ENCODE results near the gene CLDN1.
A peak's percentile ranks its signal among the peaks of the same experiment; 100 is the strongest.
"Not testable (repeated sequence)": the region's sequence is repeated elsewhere in the genome, so short reads cannot be mapped to it uniquely, and the experiment has no call there.

The CLDN1 gene

DNA sequence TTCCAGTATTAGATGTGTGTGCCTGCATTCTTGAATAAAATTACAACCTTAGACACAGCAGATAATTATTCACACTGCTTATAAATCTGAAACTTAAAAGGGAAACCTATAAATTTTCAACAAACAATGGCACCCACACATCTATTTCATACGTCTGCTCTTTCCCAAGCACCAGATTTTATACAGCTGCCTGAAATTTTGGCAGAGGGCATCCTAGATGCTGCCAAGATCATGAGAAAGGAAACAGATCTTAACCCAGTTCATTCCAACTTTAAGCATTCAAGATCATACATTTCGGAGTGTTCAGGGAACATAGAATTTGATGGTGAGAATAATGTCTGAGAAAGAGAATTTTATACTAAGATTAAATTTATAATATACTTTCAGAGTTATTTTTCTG, 53.1 kb downstream of the CLDN1 start:
- H3K4me3 ChIP-seq (replicated peaks; ENCODE audit: low read depth, low read length): no peak overlapping the region
- TF ChIP-seq, protein P1, sequence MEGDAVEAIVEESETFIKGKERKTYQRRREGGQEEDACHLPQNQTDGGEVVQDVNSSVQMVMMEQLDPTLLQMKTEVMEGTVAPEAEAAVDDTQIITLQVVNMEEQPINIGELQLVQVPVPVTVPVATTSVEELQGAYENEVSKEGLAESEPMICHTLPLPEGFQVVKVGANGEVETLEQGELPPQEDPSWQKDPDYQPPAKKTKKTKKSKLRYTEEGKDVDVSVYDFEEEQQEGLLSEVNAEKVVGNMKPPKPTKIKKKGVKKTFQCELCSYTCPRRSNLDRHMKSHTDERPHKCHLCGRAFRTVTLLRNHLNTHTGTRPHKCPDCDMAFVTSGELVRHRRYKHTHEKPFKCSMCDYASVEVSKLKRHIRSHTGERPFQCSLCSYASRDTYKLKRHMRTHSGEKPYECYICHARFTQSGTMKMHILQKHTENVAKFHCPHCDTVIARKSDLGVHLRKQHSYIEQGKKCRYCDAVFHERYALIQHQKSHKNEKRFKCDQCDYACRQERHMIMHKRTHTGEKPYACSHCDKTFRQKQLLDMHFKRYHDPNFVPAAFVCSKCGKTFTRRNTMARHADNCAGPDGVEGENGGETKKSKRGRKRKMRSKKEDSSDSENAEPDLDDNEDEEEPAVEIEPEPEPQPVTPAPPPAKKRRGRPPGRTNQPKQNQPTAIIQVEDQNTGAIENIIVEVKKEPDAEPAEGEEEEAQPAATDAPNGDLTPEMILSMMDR (IDR thresholded peaks at IDR 0.05; ENCODE audit: low read length, missing control alignments): no peak
- DNase-seq (ENCODE audit: low read depth): peak; percentile 71

DNA sequence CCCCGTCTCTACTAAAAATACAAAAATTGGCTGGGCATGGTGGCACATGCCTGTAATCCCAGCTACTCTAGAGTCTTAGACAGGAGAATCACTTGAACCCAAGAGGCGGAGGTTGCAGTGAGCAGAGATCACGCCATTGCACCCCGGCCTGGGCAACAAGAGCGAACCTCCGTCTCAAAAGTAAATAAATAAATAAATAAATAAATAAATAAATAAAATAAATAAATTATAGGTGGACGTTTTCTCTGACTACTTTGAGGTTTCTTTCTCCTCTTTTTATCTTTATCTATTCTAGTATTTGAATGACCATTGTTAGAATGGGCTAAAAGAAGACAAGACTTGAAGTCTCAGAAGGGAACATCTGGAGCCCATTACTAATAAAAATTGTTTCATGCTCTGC, 54.8 kb downstream of the CLDN1 start:
- not testable (repeated sequence) for DNase-seq (ENCODE audit: low read depth); H3K4me3 ChIP-seq (replicated peaks; ENCODE audit: low read depth, low read length)

DNA sequence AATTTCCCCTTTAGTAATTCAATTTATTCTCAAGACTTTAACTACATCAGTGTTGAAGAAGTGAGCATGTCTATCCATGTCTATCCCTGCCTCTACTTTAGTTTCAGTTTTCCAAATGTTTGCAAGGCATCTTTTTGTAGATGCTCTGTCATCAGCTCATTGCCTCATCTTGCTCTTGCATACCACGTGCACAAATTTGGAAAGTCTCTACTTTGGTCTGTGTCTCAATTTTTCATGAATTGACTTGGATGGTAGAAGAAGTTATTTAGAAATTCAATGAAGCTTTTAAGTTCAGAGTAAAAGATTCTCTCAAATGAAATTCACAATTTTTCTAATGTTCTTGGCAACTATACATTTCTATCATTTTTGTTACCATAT, 55.3 kb downstream of the CLDN1 start:
- peak; percentile 29 for DNase-seq (ENCODE audit: low read depth)
- TF ChIP-seq, protein P1 (IDR thresholded peaks at IDR 0.05; ENCODE audit: low read length, missing control alignments): no peak
- no peak overlapping the region for H3K4me3 ChIP-seq (replicated peaks; ENCODE audit: low read depth, low read length)

DNA sequence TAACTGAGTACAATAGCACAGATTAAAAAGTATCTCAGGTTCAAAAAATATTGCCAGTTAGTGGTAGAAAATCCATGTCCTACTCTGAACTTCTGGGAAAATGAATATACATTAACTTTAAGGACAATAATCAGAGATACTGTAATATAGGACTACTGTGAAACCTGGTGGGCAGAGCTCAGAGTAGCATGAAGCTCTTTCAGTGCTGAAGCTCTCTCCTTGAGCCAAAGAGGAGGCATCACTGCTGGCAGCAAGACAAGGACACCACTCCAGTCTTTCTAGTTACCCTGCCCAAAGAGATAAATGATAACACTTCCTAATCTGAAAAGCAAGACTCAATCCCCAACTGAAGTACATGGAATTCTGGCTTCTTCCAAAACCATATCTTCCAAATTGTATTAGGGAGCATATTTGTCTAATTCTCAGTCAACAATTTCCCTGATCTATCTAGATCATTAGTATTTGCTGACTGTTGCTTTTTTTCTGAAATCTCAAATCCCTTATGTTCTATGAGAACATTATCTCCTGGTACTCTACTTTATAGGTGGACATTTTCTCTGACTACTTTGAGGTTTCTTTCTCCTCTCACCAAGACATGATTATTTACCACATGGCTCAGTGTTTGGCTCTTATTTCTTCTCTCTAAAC, 55.9 kb downstream of the CLDN1 start:
- no peak overlapping the region for H3K4me3 ChIP-seq (replicated peaks; ENCODE audit: low read depth, low read length)
- no peak for DNase-seq (ENCODE audit: low read depth)
- TF ChIP-seq, protein P1 (IDR thresholded peaks at IDR 0.05; ENCODE audit: low read length, missing control alignments): no peak

DNA sequence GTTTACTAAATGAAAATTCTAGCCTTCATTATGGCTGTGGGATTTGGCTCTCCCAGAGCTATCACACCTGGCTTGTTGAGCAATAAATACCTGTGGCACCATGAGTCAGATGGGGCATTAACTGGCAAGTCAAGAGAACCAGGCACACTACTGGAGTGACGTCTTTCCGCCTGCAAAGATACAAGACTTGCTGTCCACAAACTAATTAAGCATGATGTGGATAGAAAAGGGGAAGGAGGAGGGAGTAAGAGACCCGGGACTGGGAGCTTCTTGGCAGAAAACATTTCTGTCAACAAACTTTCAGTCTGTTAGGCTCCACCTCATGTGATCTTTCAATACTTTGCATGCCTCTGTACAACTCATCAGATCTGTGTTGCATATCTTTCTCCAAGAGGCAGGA, 56.5 kb downstream of the CLDN1 start:
- peak; percentile 72 for DNase-seq (ENCODE audit: low read depth)
- TF ChIP-seq, protein P1 (IDR thresholded peaks at IDR 0.05; ENCODE audit: low read length, missing control alignments): no peak
- H3K4me3 ChIP-seq (replicated peaks; ENCODE audit: low read depth, low read length): no peak overlapping the region

DNA sequence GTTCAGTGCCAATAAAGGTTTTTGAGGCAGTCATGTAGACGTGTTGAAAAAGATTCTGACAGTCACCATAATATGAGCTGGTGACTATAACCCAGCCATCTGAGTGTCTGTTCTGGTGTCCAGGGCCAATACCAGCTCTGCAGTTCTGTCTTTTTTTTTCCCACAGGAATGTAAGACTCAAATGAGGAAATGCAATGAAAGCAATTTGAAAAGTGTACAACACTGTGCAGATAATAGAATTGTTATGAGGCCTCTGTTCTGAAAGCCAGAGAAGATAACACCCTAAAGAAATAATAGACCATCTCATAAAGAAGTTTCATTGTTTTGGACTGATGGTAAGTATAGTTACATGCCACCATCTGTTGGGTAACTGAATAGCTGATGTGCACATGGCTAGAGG, 57.1 kb downstream of the CLDN1 start:
- H3K4me3 ChIP-seq (replicated peaks; ENCODE audit: low read depth, low read length): no peak overlapping the region

DNA sequence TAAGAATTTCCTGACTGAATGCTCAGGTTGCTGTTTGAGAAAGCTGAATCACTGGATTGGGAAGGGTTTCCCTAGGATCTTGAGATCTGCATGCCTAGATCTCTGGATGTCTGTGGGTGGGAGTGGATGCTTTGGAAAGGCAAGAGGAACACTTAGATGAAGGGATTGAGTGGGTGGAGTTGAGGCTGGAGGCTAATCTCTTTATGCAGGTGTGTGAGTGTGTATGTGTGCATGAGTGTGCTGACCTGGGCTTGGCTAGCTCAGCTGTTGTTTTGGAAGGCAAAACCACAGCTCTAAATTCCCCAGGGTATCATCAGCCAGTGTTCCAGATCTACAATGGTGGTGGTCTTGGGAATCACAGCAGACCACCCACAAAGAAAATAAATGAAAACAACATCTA, 60.5 kb downstream of the CLDN1 start:
- TF ChIP-seq, protein P1 (IDR thresholded peaks at IDR 0.05; ENCODE audit: low read length, missing control alignments): no peak
- no peak for DNase-seq (ENCODE audit: low read depth)
- H3K4me3 ChIP-seq (replicated peaks; ENCODE audit: low read depth, low read length): no peak overlapping the region

More for the DNA sequence above, 57.1 kb downstream of the CLDN1 start:
- TF ChIP-seq, protein P1 (IDR thresholded peaks at IDR 0.05; ENCODE audit: low read length, missing control alignments): no peak
- peak; percentile 29 for DNase-seq (ENCODE audit: low read depth)
